Measurements from ENCODE around the gene PRPF8.
"Not testable (repeated sequence)": the region's sequence is repeated elsewhere in the genome, so short reads cannot be mapped to it uniquely, and the experiment has no call there.

PRPF8 gene

GRCh38 chr17:1716076-1716911 is 31.6 kb upstream of the PRPF8 start:
- peak; percentile 100 for DNase-seq

DNA sequence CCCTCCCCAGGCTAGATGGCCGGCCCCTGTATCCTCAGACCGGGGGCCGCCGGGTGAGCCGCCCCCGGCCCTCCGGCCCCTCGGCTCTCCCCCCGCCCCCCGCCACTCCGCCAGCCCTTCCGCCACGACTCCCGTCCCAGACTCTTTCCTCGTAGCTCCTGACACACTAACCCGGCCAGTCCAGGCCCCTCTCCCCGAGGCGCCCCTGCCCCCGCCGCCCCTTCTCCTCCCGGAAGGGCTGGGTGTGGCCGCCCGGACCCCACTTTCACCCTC is 31.1 kb upstream of the PRPF8 start:
- no peak for DNase-seq

DNA sequence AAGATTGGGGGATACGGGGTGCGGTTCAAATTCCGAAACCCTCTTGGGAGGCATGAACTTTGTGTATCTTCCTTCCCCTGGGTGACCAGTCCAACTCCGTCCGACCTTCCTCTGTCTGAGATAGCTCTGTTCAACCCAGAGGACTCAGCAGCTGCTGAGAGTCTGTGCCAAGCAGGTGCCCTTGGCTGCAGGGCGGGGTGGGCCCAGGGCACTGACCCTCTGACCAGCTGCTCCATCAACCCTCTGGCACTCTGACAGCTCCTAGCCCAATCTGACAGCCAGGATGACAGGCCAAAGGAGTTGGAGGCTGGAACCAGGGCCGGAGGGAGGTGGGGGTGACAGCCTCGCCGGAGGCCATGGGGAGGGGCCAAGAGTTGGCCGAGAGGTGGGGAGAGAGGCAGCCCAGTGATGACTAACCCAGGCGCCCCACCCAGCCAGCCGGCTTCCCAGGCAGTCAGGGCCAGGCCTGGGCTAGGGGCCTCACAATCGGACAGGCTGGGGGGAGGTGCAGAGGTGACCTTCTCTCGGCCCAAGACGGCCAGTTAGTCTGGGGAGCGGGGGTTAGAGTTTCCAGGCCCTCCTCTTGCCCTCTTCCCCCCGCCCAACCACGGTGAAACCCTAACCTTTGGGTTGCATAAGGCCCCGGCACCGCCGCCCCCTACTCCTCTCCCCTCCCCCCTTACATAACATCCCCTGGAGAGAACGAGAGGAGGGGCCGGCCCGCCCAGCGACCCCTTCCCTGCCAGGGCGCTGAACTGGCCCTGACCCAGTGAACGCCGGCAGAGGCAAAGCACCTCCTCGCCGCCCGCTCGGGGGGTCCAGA is 30.5 kb upstream of the PRPF8 start:
- DNase-seq = peak; percentile 61

DNA sequence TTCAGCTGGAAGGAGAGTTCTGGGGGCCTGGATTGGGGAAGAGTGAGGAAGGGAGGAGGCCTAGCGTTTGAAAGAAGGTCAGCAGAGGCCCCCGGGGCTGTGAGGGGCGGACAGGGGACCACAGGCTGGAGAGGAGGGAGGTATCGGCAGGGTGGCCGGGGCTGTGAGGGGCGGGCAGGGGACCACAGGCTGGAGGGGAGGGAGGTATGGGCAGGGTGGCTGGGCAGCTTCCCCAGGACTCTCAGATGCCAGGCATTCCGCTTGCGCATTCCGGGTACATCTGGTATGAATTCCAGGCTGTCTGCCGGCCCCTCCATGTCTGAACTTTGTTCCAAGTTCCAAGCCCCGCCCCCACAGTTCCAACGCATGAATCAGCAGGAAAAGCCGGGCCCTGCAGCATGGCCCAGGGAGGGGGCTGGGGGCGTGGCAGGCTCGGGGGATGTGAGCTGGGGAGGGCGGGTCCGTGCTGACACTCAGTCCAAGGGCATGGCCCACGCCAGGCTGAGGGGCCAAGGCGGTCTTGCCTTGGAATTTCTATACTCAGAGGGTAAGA is 29.8 kb upstream of the PRPF8 start:
- peak; percentile 38 for DNase-seq

GRCh38 chr17:1713878-1714426 is 29.3 kb upstream of the PRPF8 start:
- no peak for DNase-seq

GRCh38 chr17:1713160-1713877 is 28.7 kb upstream of the PRPF8 start:
- no peak for DNase-seq

DNA sequence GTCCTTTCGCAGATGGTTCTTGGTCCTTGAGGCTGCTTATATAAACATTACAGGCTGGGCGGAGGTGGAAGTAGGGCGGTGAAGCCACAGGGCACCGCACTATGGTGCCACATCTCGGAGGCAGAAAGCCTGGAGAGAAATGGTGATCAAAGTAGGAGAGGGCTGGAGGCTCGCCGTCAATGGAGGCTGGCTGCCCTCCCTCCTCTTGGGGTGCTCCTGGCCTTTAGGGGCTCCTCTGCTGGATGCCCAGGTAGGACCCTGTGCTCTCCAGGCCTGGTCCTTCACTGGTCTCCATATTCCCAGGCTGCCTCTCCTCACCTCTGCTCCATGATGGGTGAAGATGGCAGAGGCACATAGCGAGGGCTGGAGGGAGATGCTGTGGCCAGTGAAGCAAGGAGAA is 27.6 kb upstream of the PRPF8 start:
- no peak for DNase-seq

GRCh38 chr17:1711804-1712203 is 27.1 kb upstream of the PRPF8 start:
- DNase-seq = no peak

GRCh38 chr17:1710807-1711553 is 26.3 kb upstream of the PRPF8 start:
- no peak for DNase-seq

GRCh38 chr17:1709971-1710806 is 25.5 kb upstream of the PRPF8 start, which contains the start of gene TLCD2:
Gene TLCD2 (minus strand): TSS chr17:1710377. CDS start chr17:1710242, 135 bp downstream.
- DNase-seq = no peak

- no peak for DNase-seq
These were observed 24.8 kb upstream of the PRPF8 start for GRCh38 chr17:1709403-1709951.

- not testable (repeated sequence) for DNase-seq
These were observed 24.2 kb upstream of the PRPF8 start for GRCh38 chr17:1708791-1709346.

DNA sequence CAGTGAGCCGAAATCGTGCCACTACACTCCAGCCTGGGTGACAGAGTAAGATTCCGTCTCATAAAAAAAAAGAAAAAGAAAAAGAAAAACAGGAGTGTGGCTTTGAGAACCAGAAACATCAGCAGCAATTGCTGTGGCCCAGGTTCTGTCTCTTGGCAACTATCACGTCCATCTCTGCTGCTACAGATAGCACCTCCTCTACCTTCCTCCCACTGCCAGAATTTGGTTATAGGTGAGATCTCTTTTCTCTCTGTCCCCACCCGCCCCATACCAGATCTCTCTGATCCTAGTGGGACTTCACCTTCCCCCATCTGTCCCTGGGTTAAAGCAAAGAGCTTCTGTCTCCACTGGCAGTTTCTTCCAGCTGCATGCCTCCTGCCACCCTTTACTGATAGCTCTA is 22.4 kb upstream of the PRPF8 start:
- DNase-seq = no peak

- no peak for DNase-seq
These were observed 20.3 kb upstream of the PRPF8 start for GRCh38 chr17:1705004-1705403.

DNA sequence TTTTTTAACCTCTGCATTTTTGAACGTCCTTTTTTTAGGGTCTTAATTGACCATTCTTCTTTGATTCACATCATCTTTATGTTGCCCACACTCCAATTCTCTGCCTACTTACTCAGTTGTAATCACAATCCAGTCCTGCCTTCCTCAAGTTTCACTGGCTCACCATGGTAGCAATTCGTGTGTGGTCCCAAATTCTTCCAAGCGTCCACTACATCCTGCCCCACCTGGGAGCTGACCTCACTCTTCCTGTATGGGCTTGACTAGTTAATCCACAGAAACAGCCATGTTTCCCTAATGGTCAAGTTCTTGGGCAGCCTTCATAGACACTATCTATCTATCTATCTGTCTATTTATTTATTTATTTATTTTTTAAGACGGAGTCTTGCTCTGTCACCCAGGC is 18.4 kb upstream of the PRPF8 start:
- no peak for DNase-seq

DNA sequence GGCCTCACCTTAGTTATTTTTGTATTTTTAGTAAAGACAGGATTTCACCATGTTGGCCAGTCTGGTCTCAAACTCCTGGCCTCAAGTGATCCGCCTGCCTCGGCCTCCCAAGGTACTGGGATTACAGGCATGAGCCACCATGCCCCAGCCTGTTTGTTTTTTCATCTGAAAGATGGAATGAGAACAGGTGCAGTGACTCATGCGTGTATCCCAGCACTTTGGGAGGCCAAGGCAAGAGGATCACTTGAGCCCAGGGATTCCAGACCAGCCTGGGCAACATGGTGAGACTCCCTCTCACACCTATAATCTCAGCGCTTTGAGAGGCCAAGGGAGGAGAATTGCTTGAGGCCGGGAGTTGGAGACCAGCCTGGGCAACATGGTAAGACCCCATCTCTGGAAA is 15.2 kb upstream of the PRPF8 start:
- DNase-seq = not testable (repeated sequence)

- no peak for DNase-seq
These were observed 13.0 kb upstream of the PRPF8 start for GRCh38 chr17:1697681-1698080.

GRCh38 chr17:1695365-1695764 is 10.7 kb upstream of the PRPF8 start:
- no peak for DNase-seq

- DNase-seq = no peak
These were observed 8.7 kb upstream of the PRPF8 start for GRCh38 chr17:1693339-1693738.

DNA sequence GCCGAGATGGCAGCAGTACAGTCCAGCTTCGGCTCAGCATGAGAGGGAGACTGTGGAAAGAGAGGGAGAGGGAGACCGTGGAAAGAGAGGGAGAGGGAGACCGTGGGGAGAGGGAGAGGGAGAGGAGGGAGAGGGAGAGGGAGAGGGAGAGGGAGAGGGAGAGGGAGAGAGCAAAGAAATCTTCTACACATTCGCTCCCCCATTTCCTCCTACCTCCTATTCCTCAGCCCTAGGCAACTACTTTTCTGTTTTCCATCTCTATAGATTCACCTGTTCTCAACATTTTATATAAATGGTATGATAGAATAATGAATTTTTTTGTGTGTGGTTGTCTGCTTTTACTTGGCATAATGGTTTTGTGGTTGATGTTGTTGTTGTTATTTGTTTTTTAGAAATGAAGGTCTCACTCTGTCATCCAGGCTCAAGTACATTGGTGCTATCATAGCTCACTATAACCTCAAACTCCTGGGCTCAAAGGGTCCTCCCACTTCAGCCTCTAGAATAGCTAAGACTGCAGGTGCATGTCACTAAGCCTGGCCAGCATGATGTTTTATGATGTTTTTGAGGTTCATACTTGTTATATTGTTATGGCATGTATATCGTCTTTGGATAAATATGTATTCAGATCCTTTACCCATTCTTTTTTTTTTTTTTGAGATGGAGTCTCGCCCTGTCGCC is 6.0 kb upstream of the PRPF8 start:
- no peak for DNase-seq
